ENCODE data around the gene PIK3R3. TPM values are rescaled to one million over a fixed set of nuclear protein-coding genes. Genes with fewer than 3 reads are reported as not detected.
A peak's percentile ranks its signal among the peaks of the same experiment; 100 is the strongest.

PIK3R3 gene
- total RNA-seq, 1 experiment from 2014 or later, result 9.0 TPM

- Mint-ChIP-seq H3K4me3 (no peak overlapping the region), H3K27me3 (ENCODE audit: low read depth) (no peaks in the 10 kb centered on the region), H3K36me3 (peaks cover 19% of the 10 kb centered on the region), H3K27ac (no peak overlapping the region), H3K9me3 (peaks cover 13% of the 10 kb centered on the region), H3K4me1 (peaks cover 3% of the 10 kb centered on the region; the same call in 1 of the 2 replicates)
- TF ChIP-seq, protein P1, sequence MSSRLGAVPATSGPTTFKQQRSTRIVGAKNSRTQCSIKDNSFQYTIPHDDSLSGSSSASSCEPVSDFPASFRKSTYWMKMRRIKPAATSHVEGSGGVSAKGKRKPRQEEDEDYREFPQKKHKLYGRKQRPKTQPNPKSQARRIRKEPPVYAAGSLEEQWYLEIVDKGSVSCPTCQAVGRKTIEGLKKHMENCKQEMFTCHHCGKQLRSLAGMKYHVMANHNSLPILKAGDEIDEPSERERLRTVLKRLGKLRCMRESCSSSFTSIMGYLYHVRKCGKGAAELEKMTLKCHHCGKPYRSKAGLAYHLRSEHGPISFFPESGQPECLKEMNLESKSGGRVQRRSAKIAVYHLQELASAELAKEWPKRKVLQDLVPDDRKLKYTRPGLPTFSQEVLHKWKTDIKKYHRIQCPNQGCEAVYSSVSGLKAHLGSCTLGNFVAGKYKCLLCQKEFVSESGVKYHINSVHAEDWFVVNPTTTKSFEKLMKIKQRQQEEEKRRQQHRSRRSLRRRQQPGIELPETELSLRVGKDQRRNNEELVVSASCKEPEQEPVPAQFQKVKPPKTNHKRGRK (CRISPR knock-in tag; IDR thresholded peaks at IDR 0.05; ENCODE audit: borderline replicate concordance), result no peak
- TF ChIP-seq, protein P2, sequence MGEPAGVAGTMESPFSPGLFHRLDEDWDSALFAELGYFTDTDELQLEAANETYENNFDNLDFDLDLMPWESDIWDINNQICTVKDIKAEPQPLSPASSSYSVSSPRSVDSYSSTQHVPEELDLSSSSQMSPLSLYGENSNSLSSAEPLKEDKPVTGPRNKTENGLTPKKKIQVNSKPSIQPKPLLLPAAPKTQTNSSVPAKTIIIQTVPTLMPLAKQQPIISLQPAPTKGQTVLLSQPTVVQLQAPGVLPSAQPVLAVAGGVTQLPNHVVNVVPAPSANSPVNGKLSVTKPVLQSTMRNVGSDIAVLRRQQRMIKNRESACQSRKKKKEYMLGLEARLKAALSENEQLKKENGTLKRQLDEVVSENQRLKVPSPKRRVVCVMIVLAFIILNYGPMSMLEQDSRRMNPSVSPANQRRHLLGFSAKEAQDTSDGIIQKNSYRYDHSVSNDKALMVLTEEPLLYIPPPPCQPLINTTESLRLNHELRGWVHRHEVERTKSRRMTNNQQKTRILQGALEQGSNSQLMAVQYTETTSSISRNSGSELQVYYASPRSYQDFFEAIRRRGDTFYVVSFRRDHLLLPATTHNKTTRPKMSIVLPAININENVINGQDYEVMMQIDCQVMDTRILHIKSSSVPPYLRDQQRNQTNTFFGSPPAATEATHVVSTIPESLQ (CRISPR knock-in tag; IDR thresholded peaks at IDR 0.05), result no peak
- TF ChIP-seq SP1 (CRISPR knock-in tag; conservative IDR thresholded peaks at IDR 0.05) (no peak), ZNF263 (CRISPR knock-in tag; IDR thresholded peaks at IDR 0.05; ENCODE audit: low read depth) (no peak), HMGA2 (CRISPR knock-in tag; IDR thresholded peaks at IDR 0.05) (no peak), FOXP1 (CRISPR knock-in tag; IDR thresholded peaks at IDR 0.05; ENCODE audit: borderline replicate concordance) (no peak), ZNF423 (CRISPR knock-in tag; IDR thresholded peaks at IDR 0.05) (no peak), SMAD4 (CRISPR knock-in tag; IDR thresholded peaks at IDR 0.05) (no peak)
- ATAC-seq (no peak), DNase-seq (ENCODE audit: low spot score) (no peak)
- ChIA-PET CTCF (interaction anchor here (0.6 to 1.2 kb wide), 2 partner anchors 170 to 353 kb away, joined by 5 read pairs; no protein-coding TSS in a partner anchor), POLR2A (no interaction called here)
These were observed 78.7 kb downstream of the PIK3R3 start for GRCh38 chr1:46053734-46054133.

DNA sequence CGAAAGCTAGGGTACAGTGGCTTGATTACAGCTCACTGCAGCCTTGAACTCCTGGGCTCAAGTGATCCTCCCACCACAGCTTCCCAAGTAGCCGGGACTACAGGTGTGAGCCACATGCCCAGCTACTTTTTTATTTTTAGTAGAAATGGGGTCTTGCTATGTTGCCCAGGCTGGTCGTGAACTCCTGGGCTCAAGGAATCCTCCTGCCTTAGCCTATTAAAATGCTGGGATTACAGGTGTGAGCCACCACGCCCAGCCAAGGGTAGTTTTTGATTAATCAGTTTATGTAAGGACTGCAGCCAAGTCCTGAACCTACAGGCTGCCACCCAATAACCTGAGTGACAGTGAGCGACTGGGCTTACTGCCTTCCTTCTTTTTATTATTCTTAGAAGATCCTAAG lies 88.3 kb downstream of the PIK3R3 start:
- TF ChIP-seq GTF2I (CRISPR knock-in tag; conservative IDR thresholded peaks at IDR 0.05) (0 out of 2 replicates have a peak, but pooled peaks have one; percentile 43), GABPB1 (CRISPR knock-in tag; IDR thresholded peaks at IDR 0.05) (no peak), ZNF121 (CRISPR knock-in tag; IDR thresholded peaks at IDR 0.05) (peak; percentile 96)
- no peak overlapping the region for H3K4me3 Mint-ChIP-seq
- no peaks in the 10 kb centered on the region; the same call in 1 of the 2 replicates for H3K36me3 Mint-ChIP-seq
- peaks cover 23% of the 10 kb centered on the region for H3K4me1 Mint-ChIP-seq
- CTCF ChIA-PET, result interaction anchor here (0.6 to 2.0 kb wide), 7 partner anchors 9 to 203 kb away, joined by 3 to 15 read pairs (median 3); no protein-coding TSS in a partner anchor
- no peak for ATAC-seq
- H3K27me3 Mint-ChIP-seq (ENCODE audit: low read depth), result peaks cover 7% of the 10 kb centered on the region
- H3K9me3 Mint-ChIP-seq, result no peaks in the 10 kb centered on the region
- POLR2A ChIA-PET, result interaction anchor here (0.6 to 1.2 kb wide), 2 partner anchors 134 to 155 kb away, joined by 3 to 6 read pairs; no protein-coding TSS in a partner anchor
- H3K27ac Mint-ChIP-seq, result no peak overlapping the region
- DNase-seq (ENCODE audit: low spot score), result no peak

GRCh38 chr1:46043458-46044017 lies 88.9 kb downstream of the PIK3R3 start:
- H3K4me3 Mint-ChIP-seq, result peak overlapping the region; percentile 46
- H3K36me3 Mint-ChIP-seq, result no peaks in the 10 kb centered on the region; the same call in 1 of the 2 replicates
- DNase-seq (ENCODE audit: low spot score) (peak; percentile 41), ATAC-seq (peak; percentile 98)
- ChIA-PET CTCF (interaction anchor here (0.6 to 2.0 kb wide), 8 partner anchors 9 to 304 kb away, joined by 3 to 15 read pairs (median 3); no protein-coding TSS in a partner anchor), POLR2A (interaction anchor here (1.2 kb wide), 1 partner anchor 135 kb away, joined by 6 read pairs; no protein-coding TSS in a partner anchor)
- H3K27me3 Mint-ChIP-seq (ENCODE audit: low read depth), result peaks cover 7% of the 10 kb centered on the region
- H3K27ac Mint-ChIP-seq, result peak overlapping the region; percentile 71
- peaks cover 23% of the 10 kb centered on the region for H3K4me1 Mint-ChIP-seq
- H3K9me3 Mint-ChIP-seq, result no peaks in the 10 kb centered on the region
- TF ChIP-seq NFATC4 (CRISPR knock-in tag; IDR thresholded peaks at IDR 0.05) (no peak), ZMAT4 (CRISPR knock-in tag; IDR thresholded peaks at IDR 0.05) (peak; percentile 76; the same call in 1 of the 2 replicates)

DNA sequence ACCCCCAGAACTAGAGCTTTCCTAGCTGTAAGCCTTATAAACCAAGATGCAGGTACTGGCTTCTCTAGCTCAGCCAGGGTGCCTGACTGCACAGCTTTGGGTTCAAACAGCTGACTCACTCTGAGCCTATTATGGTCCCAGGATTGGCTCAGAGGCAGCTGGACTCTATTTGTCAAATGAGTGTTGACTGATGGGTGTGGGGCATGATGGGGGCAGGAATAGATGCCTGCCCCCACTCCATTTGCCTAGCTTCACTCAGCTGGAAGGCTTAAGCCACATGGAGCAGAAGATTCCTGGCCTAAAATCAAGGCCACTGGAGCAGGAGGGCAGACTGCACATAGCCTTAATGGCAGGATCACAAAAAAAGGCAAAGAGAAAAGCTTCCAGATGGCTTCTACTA lies 90.5 kb downstream of the PIK3R3 start:
- CTCF ChIA-PET, result interaction anchor here (0.5 to 1.5 kb wide), 2 partner anchors 306 to 365 kb away, joined by 3 to 4 read pairs; no protein-coding TSS in a partner anchor
- ATAC-seq, result no peak
- peaks cover 23% of the 10 kb centered on the region for H3K4me1 Mint-ChIP-seq
- no peaks in the 10 kb centered on the region; the same call in 1 of the 2 replicates for H3K36me3 Mint-ChIP-seq
- no peak for DNase-seq (ENCODE audit: low spot score)
- POLR2A ChIA-PET, result interaction anchor here (0.7 kb wide), 1 partner anchor 117 kb away, joined by 4 read pairs; no protein-coding TSS in a partner anchor
- H3K4me3 Mint-ChIP-seq, result no peak overlapping the region
- H3K9me3 Mint-ChIP-seq, result no peaks in the 10 kb centered on the region
- H3K27ac Mint-ChIP-seq, result no peak overlapping the region
- H3K27me3 Mint-ChIP-seq (ENCODE audit: low read depth), result peaks cover 7% of the 10 kb centered on the region
- no peak for TF ChIP-seq CREB1 (CRISPR knock-in tag; IDR thresholded peaks at IDR 0.05)
- TF ChIP-seq, protein P3, sequence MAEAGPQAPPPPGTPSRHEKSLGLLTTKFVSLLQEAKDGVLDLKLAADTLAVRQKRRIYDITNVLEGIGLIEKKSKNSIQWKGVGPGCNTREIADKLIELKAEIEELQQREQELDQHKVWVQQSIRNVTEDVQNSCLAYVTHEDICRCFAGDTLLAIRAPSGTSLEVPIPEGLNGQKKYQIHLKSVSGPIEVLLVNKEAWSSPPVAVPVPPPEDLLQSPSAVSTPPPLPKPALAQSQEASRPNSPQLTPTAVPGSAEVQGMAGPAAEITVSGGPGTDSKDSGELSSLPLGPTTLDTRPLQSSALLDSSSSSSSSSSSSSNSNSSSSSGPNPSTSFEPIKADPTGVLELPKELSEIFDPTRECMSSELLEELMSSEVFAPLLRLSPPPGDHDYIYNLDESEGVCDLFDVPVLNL (CRISPR knock-in tag; IDR thresholded peaks at IDR 0.05; ENCODE audit: borderline replicate concordance, low read depth), result no peak
- TF ChIP-seq ZNF416 (CRISPR knock-in tag; IDR thresholded peaks at IDR 0.05), result no peak
- TF ChIP-seq ZNF671 (CRISPR knock-in tag; IDR thresholded peaks at IDR 0.05), result no peak
- no peak for TF ChIP-seq EMX1 (CRISPR knock-in tag; IDR thresholded peaks at IDR 0.05)
- no peak for TF ChIP-seq ZNF532 (CRISPR knock-in tag; IDR thresholded peaks at IDR 0.05; ENCODE audit: borderline replicate concordance)

Measured in WTC11 (cell line).